Testis (tissue), 2 donors: Measurements from ENCODE around the gene TP53BP2.

Experiments used
- POLR2A ChIP-seq: fragments of 450-650 bp; IDR thresholded peaks from one replicate; pipeline ENCODE4 v1.6.1; 2017; ENCODE audit warnings: antibody characterized with exemption, mild to moderate bottlenecking, moderate library complexity
- TF ChIP-seq, protein P1 (sequence below), 3 experiments: fragments of 450-650 bp in 2 of 3; fragments of 200-600 bp in 1 of 3; sonication (generic) in 1 of 3; IDR thresholded peaks; one replicate each; pipeline ENCODE4 v1.5.1; 2016 to 2019; ENCODE audit warnings: antibody characterized with exemption in 3 of 3, mild to moderate bottlenecking in 2 of 3, moderate library complexity in 1 of 3

DNA sequence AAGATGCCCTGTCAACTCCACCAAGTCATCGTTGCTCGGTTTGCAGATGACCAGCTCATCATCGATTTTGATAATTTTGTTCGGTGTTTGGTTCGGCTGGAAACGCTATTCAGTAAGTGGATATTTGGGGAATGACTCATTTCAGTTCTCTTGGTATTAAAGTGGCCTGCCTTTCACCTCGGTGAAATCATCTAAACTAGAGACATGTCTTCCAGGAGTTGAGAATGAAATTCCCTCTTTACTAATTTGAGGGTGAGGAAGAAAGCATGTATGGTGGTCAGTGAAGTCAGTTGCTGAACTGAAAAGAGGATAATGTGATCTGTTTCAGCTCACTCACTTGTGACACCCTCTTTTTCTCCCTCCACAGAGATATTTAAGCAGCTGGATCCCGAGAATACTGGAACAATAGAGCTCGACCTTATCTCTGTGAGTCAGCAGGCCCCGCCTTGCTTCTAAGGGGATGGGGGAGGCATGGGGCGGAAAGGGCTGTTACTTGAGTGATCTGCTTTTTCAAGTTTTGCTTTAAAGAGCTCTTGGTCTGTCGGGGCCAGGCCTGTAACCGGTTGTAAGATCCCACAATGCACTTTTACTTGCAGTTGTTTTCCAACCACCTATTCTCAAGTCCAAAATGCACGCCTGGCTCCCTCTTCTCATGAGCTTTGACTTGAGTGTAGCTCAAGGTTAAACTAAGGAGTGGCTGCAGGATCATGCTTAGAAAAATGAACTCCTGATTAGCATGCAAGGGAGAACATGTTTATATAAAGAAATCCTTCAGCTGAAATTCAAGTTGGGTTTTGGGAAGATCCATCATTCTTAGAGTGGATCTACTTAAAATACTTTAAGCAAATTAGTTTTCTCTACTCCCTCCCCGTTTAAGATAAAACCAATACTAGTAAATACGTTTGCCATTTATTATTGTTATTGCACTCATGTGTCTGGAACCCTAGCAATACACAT lies 73.7 kb downstream of the TP53BP2 start:
- TF ChIP-seq, protein P1, sequence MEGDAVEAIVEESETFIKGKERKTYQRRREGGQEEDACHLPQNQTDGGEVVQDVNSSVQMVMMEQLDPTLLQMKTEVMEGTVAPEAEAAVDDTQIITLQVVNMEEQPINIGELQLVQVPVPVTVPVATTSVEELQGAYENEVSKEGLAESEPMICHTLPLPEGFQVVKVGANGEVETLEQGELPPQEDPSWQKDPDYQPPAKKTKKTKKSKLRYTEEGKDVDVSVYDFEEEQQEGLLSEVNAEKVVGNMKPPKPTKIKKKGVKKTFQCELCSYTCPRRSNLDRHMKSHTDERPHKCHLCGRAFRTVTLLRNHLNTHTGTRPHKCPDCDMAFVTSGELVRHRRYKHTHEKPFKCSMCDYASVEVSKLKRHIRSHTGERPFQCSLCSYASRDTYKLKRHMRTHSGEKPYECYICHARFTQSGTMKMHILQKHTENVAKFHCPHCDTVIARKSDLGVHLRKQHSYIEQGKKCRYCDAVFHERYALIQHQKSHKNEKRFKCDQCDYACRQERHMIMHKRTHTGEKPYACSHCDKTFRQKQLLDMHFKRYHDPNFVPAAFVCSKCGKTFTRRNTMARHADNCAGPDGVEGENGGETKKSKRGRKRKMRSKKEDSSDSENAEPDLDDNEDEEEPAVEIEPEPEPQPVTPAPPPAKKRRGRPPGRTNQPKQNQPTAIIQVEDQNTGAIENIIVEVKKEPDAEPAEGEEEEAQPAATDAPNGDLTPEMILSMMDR (IDR thresholded peaks at IDR 0.05): no peak
- TF ChIP-seq POLR2A: no peak
